Hepatocyte (in vitro differentiated cells): Measurements from ENCODE around the gene EFHD2. TPM values are rescaled to one million over a fixed set of nuclear protein-coding genes. Genes with fewer than 3 reads are reported as not detected.
A peak's percentile ranks its signal among the peaks of the same experiment; 100 is the strongest.

Source experiments
- DNase-seq: peaks from one replicate; pipeline ENCODE4 v3.0.0-alpha.2; 2016; ENCODE audit warnings: low spot score
- H2AFZ ChIP-seq: fragments of 200-600 bp; sonication (generic); 2 replicates; pipeline ENCODE4 v1.6.0; 2016; ENCODE audit warnings: antibody characterized with exemption, mild to moderate bottlenecking
- H3K27ac ChIP-seq: fragments of 200-600 bp; sonication (generic); 2 replicates; pipeline ENCODE4 v1.5.1; 2016; ENCODE audit warnings: mild to moderate bottlenecking
- H3K27me3 ChIP-seq: fragments of 200-600 bp; sonication (generic); 2 replicates; pipeline ENCODE4 v1.6.1; 2016
- H3K36me3 ChIP-seq: fragments of 200-600 bp; sonication (generic); replicated peaks from 2 replicates; pipeline ENCODE4 v1.5.1; 2016; ENCODE audit warnings: low read depth; ENCODE audit not compliant: insufficient read depth
- H3K4me1 ChIP-seq: fragments of 200-600 bp; sonication (generic); 2 replicates; pipeline ENCODE4 v1.5.1; 2016; ENCODE audit warnings: mild to moderate bottlenecking, moderate library complexity; ENCODE audit not compliant: insufficient read depth
- H3K4me2 ChIP-seq: fragments of 200-600 bp; sonication (generic); 2 replicates; pipeline ENCODE4 v1.6.0; 2016
- H3K4me3 ChIP-seq: fragments of 200-600 bp; sonication (generic); 2 replicates; pipeline ENCODE4 v1.5.1; 2016; ENCODE audit warnings: mild to moderate bottlenecking
- H3K79me2 ChIP-seq: fragments of 200-600 bp; sonication (generic); 2 replicates; pipeline ENCODE4 v1.6.0; 2017; ENCODE audit warnings: mild to moderate bottlenecking
- H3K9me2 ChIP-seq: fragments of 200-600 bp; sonication (generic); replicated peaks from 2 replicates; pipeline ENCODE4 v1.6.0; 2017; ENCODE audit warnings: mild to moderate bottlenecking; ENCODE audit not compliant: insufficient read depth
- H3K9me3 ChIP-seq: fragments of 200-600 bp; sonication (generic); 2 replicates; pipeline ENCODE4 v1.5.1; 2016; ENCODE audit warnings: low read depth, mild to moderate bottlenecking
- H4K20me1 ChIP-seq: fragments of 200-600 bp; sonication (generic); 2 replicates; pipeline ENCODE4 v1.6.0; 2016; ENCODE audit warnings: mild to moderate bottlenecking; ENCODE audit not compliant: insufficient read depth, poor library complexity, severe bottlenecking
- CTCF ChIP-seq: fragments of 200-600 bp; sonication (generic); IDR thresholded peaks from 2 replicates; pipeline ENCODE4 v1.5.1; 2016; ENCODE audit warnings: antibody characterized with exemption, mild to moderate bottlenecking; ENCODE audit not compliant: poor library complexity
- EZH2 ChIP-seq: fragments of 200-600 bp; sonication (generic); IDR thresholded peaks from 2 replicates; pipeline ENCODE4 v1.6.1; 2016; ENCODE audit warnings: antibody characterized with exemption, mild to moderate bottlenecking, borderline replicate concordance
- EZH2phosphoT487 ChIP-seq: fragments of 200-600 bp; sonication (generic); IDR thresholded peaks from one replicate; pipeline ENCODE4 v1.6.1; 2018; ENCODE audit warnings: antibody characterized with exemption, mild to moderate bottlenecking, low read depth, moderate library complexity; ENCODE audit not compliant: unreplicated experiment, severe bottlenecking
- WGBS: methylation state at CpG from one replicate; pipeline ENCODE4 v1.1.6; 2016; ENCODE audit warnings: low lambda C conversion rate; ENCODE audit errors: missing lambda C conversion rate; 5-methylcytosine and 5-hydroxymethylcytosine counted together
- polyA plus RNA-seq: library from polyadenylated mRNA; unstranded; fragments of >200 nt; fragmentation: Nextera tagmentation; extraction: Ambion mirVana; gene quantifications from 2 replicates; pipeline ENCODE4 v1.2.1, GENCODE V29; 2016
- total RNA-seq: library from RNA; depleted of rRNA; stranded (reverse); fragments of >200 nt; gene quantifications from 2 replicates; pipeline ENCODE4 v1.2.3, GENCODE V29; 2014

The EFHD2 gene
- total and polyA plus RNA-seq, 2 experiments from 2014 or later, result 34.4 to 63.7 TPM

DNA sequence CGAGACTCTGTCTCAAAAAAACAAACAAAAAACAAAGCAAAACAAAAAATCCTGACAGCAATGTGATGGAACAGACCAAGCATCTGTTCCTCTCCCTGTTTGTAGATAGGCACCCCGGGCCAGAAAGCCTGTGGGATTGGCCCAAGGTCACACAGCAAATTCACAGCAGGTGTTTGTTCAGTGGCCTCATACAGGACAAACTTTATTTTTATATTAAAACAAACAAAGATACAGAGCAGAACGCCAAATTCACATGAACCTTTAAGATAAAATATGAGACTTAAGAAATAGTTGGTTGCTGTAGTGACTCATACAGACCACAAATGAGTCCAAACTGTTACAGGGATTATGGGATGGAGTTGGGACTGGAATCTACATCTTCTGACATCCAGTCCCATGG, 44.6 kb downstream of the EFHD2 start:
- H2AFZ ChIP-seq, result no peak overlapping the region
- no peak overlapping the region for H3K4me3 ChIP-seq
- no peaks in the 10 kb centered on the region for H3K79me2 ChIP-seq
- peaks cover 6% of the 10 kb centered on the region for H3K4me1 ChIP-seq
- no peak for DNase-seq
- H3K27ac ChIP-seq, result peak overlapping the region; percentile 52
- H4K20me1 ChIP-seq, result no peaks in the 10 kb centered on the region
- no peaks in the 10 kb centered on the region for H3K9me3 ChIP-seq
- H3K36me3 ChIP-seq, result no peaks in the 10 kb centered on the region
- H3K27me3 ChIP-seq, result no peaks in the 10 kb centered on the region
- WGBS, result 62% methylated on average over 3 of the region's 3 CpGs
- H3K4me2 ChIP-seq, result no peak overlapping the region
- TF ChIP-seq EZH2, result no peak
- TF ChIP-seq EZH2phosphoT487, result no peak
- TF ChIP-seq CTCF, result no peak
- H3K9me2 ChIP-seq, result no peaks in the 10 kb centered on the region

DNA sequence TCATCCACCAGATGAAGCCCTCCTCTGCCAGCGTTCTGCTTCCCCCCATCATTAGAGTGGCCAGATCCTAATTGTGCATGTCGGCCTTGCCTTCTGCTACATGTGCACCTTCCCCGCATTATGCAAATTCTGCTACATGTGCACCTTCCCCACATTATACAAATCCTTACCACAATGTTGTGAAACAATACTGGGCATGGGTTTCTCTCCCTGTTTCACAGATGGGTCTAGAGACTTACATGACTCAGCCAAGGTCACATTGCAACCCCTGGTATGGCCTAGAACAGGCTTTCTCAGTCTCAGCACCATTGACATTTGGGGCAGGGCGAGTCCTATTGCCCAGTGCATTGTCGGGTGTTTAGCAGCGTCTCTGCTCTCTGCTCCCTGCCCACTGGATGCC, 45.8 kb downstream of the EFHD2 start:
- 81% methylated on average over 6 of the region's 6 CpGs for WGBS
- Histone ChIP-seq H2AFZ (no peak overlapping the region), H3K4me3 (no peak overlapping the region), H4K20me1 (no peaks in the 10 kb centered on the region), H3K36me3 (no peaks in the 10 kb centered on the region), H3K9me2 (no peaks in the 10 kb centered on the region), H3K27me3 (no peaks in the 10 kb centered on the region), H3K4me1 (peaks cover 6% of the 10 kb centered on the region), H3K4me2 (no peak overlapping the region), H3K27ac (no peak overlapping the region), H3K9me3 (no peaks in the 10 kb centered on the region), H3K79me2 (no peaks in the 10 kb centered on the region)
- DNase-seq, result no peak
- TF ChIP-seq CTCF, result no peak
- no peak for TF ChIP-seq EZH2
- TF ChIP-seq EZH2phosphoT487, result no peak

DNA sequence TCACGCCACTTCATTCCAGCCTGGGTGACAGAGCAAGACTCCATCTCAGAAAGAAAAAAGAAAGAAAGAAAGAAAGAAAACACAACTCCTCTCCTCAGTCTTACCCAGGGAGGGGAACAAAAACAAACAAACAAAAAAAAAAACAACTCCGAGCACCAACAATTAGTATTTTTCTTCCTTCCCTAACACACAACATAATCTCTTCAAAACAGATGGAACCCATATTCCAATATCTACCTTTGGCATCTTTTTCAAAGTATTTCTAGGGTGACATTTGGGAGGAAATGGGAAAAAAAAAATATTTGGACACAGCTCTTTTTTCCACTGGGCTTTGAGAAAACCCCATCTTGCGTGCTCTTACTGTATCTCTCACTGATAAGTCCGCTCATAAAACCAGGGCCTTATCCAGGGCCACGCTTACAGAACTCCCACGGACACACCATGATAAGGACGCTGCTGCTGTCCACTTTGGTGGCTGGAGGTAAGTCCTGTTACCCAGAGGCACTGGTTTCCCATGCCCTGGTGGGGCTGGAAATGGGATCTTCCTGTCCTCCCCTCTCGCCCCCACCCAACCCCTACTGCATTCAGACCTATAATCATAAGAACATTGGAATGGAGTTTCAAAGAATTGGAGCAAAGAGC, 46.7 kb downstream of the EFHD2 start, which contains the start of gene CELA2A:
Gene CELA2A (plus strand): TSS at position 420 of the 642 bp plus-strand sequence. CDS start 22 bp downstream, at position 442.
- Histone ChIP-seq H3K4me2 (no peak within 1 kb of the TSS), H4K20me1 (no peaks in the 10 kb centered on the region), H3K9me2 (no peaks in the 10 kb centered on the region), H3K27me3 (no peaks in the 10 kb centered on the region), H3K9me3 (no peaks in the 10 kb centered on the region), H2AFZ (no peak within 1 kb of the TSS), H3K4me1 (peaks cover 6% of the 10 kb centered on the region), H3K4me3 (no peak within 1 kb of the TSS), H3K36me3 (no peaks in the 10 kb centered on the region), H3K27ac (no peak within 1 kb of the TSS), H3K79me2 (no peaks in the 10 kb centered on the region)
- no peak for TF ChIP-seq EZH2phosphoT487
- TF ChIP-seq CTCF, result no peak
- no peak for TF ChIP-seq EZH2
- DNase-seq, result no peak
- WGBS, result 64% methylated on average over 8 of the region's 8 CpGs
